Measurements from ENCODE around the gene C19orf53. TPM values are rescaled to one million over a fixed set of nuclear protein-coding genes. Genes with fewer than 3 reads are reported as not detected.
A peak's percentile ranks its signal among the peaks of the same experiment; 100 is the strongest.
"Not testable (repeated sequence)": the region's sequence is repeated elsewhere in the genome, so short reads cannot be mapped to it uniquely, and the experiment has no call there.

C19orf53 gene
- 200 and 202 TPM in 2 replicates for total RNA-seq

DNA sequence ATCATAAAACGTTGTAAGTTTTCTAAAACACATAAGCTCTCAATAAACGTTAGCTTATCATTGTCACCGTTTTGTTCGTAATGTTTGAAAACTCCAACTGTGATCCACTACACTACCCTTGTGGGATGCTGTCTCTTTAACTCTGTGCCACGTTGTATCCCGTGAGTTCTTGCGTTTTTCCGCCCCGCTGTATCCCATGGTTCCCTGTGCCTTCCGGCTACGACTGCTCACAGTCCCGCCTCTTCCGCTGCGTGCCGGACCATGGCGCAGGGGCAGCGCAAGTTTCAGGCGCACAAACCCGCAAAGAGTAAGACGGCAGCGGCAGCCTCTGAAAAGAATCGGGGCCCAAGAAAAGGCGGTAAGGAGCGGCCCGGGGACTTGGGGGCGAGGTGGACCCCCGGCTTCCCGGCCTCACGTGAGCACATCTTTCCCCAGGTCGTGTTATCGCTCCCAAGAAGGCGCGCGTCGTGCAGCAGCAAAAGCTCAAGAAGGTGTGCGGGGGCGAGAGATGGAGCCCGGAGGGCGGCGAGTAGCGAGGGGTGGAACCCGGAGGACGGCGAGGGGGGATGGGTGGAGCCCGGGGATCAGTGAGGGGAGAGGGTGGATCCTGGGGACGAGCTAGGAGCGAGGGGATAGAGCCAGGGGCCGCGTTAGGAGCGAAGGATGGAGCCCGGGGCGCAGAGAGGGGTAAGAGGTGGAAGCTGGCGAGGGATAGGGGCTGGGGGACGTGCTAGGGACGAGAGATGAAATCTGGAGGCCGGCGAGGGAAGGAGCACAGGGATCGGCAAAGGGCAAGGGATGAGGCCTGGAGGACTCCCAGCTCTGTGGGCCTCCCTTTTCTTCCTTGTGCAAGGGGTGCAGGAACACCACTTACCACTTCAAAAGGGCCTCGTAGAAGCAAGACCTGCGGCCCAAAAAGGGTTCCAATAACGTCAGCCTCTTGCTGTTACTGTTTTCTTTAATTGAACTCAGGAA is at the start of gene C19orf53:
C19orf53 (plus strand) TSS at position 240 of the 975 bp plus-strand sequence; CDS start at position 262, 22 bp downstream.
- DNase-seq (ENCODE audit: extremely low read depth, low read depth, low spot score): peak; percentile 67

DNA sequence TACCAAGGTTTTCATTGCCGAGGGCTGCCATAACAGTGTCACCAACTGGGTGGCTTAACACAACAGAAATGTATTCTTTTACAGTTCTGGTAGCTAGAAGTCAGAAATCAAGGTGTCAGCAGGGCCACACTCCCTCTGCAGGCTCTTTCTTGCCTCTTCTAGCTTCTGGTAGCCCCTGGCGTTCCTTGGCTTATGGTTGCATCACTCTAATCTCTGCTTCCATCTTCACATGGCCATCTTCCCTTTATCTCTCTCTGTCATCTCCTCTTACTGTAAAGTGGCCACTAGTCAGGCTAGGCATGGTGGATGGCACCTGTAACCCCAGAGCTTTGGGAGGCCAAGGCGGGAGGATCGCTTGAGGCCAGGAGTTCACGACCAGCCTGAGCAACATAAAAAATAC is 47.9 kb upstream of the C19orf53 start:
- no peak for DNase-seq (ENCODE audit: extremely low read depth, low read depth, low spot score)

DNA sequence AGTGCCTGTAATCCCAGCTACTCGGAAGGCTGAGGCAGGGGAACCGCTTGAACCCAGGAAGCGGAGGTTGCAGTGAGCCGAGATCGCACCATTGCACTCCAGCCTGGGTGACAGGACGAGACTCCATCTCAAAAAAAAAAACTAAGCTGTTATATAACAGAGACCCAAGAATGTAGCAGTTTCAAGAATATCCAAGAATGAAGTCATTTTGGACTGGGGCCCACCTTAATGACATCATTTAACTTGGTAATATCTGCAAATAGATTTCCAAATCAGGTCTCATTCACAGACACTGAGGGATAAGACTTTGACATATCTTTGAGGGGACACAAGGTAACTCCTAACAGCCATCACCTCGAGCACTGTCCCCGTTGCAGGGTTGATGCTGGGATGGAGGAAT is 46.5 kb upstream of the C19orf53 start:
- DNase-seq (ENCODE audit: extremely low read depth, low read depth, low spot score): no peak

DNA sequence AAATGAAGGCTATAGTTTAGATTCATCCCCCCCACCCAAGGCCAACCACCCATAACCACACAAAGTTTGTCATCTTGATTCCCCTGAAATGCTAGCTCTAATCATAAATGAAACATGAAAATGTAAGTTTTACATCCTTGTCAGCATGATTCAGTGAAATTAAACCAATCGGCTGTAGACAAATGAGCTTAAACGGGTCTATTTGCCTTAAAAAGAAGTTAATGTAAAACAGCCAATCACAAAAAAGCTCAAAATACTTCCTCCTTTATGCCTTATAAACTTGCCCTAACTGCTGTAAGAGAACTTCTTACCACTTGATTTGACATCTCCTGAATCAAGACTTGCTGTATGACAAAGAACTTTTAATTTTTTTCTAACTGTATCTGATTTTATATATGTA is 44.4 kb upstream of the C19orf53 start:
- no peak for DNase-seq (ENCODE audit: extremely low read depth, low read depth, low spot score)

DNA sequence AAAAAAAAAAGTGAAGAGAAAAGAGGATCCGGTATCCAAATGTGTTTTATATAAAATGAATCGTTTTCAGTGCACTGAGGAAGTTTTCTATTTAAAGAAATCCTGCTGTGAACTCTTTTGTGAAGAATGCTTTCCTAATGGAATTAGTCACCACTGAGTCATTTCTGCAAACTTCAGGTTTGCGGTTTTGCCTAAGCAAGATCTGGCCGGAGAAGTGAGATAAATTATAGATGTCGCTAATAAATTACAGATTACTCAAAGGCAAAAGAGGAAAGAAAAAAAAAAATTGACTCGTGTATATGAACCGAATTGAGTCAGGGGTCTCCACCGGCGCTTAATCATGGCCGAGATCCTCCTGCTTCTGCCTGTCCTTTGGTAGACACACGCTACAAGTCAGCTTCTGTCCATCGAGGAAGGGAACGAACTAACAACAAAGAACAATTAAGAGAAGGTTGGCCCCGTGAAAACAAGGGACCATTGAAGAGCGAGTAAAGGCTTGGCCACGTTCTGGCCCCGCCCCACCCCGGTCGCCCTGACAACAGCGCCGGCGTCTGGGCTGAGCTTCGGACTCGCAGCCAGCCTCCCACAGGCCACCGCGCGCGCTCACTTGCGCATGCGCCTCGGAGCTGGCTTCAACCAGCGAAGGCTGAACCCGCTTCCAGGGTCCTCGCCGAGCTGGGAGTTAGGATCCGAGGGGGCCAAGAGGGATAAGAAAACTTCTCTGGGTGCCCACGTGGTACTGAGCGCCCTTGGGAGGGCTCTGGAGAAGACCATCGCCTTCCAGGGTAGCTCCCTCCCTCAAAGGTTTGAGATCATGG is 42.9 kb upstream of the C19orf53 start:
- DNase-seq (ENCODE audit: extremely low read depth, low read depth, low spot score): peak; percentile 89

DNA sequence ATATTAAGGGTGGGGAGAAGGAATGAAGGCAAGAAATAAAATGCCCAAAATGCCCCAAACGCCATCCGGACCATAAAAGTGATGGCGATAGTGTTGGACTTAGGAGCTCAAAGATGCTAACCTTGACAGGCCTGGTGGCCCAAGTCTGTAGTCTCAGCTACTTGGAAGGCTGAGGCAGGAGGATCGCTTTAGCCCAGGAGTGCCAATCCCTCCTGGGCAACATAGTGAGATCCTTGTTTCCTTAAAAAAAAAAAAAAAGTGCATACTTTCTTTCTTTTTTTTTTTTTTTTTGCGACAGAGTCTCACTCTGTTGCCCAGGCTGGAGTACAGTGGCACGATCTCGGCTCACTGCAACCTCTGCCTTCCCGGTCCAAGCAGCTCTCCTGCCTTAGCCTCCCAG is 41.9 kb upstream of the C19orf53 start:
- DNase-seq (ENCODE audit: extremely low read depth, low read depth, low spot score): no peak

DNA sequence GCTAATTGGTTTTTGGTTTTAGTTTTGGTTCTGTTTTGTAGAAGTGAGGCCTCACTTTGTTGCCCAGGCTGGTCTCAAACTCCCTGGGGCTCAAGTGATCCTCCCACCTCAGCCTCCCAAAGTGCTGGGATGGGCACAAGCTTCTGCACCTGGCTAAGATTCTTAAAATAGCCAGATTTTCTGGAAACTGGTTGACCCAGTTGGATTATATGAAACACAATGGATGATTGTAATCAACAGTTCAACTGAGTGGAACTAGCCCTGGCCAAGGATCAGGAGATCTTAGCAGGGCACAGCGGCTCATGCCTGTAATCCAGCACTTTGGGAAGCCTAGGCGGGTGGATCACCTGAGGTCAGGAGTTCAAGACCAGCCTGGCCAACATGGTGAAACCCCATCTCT is 39.5 kb upstream of the C19orf53 start:
- no peak for DNase-seq (ENCODE audit: extremely low read depth, low read depth, low spot score)

DNA sequence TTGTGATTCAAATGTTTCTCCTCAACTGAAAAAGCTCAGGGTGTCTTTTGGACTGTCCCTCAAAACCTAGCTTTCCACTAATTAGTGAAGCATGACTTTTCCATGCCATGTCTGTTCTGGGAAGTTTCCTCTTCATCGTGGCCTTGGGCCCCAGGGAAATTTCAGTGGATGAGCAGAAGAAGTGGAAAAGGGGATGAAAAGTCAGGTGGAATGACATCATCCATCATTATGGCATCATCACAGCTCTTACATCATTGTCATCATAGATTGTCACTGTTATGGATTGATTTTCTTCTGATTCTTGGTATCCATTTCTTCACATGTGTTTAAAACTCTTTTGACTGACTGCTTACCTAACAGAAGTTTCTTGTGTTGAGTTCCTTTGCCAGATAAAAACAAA is 36.2 kb upstream of the C19orf53 start:
- no peak for DNase-seq (ENCODE audit: extremely low read depth, low read depth, low spot score)

DNA sequence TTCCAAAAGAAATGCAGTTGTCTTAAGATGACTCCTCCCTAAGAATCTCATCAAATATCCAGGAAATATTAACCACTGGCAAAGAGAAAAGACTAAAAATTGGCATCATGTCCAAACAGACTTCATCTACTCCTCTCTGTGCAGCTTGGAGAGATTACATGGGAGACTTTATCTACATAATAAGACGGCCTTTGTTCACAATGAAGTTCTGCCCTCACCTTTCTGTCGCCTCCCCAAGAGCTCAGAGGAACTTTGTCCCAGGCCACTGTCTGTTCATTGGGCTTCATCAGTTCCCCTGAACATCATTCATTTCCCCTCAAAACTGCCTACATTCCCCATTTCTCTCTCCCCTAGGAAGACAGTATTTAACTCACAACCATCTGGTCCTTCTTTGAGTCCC is 32.4 kb upstream of the C19orf53 start:
- DNase-seq (ENCODE audit: extremely low read depth, low read depth, low spot score): no peak

DNA sequence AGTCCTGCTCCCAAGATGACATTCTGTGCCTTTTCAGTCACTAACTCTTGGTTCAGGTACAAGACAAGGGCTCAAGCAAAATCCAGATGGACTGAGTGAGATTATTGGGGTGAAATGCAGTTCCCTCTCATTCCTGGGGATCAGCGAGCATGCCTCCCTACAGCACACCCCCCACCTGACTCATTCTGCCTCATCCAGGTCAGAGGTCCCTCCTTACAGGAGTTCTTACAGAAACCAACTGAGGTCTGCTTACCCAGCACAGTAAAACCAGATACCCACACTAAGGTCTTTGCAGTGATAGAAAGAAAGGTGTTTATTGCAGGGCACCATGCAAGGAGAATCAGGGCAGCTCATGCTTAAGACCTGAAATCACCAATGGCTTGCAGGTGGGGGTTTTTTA is 31.5 kb upstream of the C19orf53 start:
- DNase-seq (ENCODE audit: extremely low read depth, low read depth, low spot score): no peak

DNA sequence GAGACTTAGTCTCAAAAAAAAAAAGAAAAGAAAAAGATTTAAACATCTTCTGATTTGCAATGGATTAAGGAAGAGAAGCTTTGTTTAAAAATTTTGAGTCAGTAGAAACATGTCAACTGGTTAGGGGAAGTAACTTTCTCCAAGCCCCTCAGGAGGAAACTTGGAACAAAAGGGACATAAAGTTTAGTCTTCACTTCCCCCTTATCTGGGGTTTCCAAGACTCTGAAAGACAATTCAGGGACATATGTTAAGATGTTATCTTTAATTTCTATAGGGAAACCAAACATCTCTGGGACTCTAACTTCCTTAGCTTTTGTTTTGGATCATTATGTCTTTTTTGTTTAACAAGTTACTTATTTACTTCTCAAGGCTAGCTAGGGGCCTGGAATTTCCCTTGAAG is 30.1 kb upstream of the C19orf53 start:
- DNase-seq (ENCODE audit: extremely low read depth, low read depth, low spot score): no peak

DNA sequence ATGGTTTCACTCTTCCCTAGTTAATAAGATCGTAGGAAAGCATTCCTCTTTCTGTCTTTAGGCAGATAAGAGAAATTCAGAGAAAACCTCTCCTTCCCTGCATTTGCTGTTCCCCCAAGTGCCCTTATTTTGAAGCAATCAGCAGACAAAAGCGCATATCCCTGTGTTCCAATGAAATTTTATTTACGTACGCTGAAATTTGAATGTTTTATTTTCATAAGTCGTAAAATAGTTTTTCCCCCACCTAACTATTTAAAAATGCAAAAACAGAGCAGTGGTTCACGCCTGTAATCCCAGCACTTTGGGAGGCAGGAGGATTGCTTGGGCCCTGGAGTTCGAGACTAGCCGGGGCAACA is 27.2 kb upstream of the C19orf53 start:
- no peak for DNase-seq (ENCODE audit: extremely low read depth, low read depth, low spot score)

DNA sequence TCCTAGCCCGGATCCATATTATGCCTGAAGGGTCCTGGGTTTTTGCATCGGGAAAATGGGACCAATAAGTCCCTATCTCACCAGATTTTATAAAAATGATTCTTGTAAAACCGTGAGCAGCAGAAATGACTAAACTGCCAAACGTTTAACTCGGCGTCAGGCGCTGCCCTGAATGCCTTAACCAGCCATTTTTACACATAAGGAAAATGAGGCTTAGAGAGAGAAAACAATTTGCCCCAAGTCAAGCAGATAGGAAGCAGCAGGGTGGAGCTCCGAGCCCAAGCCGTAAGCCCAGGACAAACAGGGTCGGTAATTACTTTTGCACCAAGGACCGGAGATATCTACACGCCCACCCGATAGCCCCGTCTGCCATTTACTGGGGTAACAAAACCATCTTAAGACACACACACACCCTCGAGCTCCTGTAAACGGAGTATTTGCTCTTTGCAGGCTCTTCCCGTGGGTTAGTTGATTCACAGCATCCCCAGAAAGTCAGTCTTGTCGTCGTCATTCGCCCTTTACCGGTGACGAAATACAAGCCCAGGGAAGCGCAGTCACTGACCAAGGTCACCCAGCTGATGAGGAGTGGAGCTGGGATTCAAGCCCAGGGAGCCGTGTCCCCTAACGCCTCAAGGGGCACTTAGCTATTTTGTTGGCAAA is 26.0 kb upstream of the C19orf53 start:
- no peak for DNase-seq (ENCODE audit: extremely low read depth, low read depth, low spot score)

DNA sequence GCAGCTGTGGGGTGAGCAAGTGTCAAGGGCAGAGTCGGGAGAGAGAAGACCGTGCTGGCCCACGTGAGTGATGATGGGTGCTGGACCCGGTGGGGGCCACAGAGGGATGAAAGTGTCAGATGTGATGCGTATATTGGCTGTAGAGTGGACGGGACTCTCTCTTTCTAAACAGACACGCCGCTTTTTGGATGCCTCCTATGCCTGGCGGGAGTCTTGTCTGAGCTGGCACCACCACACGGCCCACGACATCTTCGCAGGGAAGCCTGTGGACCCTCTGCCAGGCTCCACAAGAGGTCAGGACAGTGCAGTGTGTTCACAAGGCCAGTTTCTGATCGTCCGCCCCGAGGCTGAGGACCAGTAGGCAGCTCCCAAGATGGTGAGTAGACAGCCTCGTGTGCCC is 22.8 kb upstream of the C19orf53 start:
- DNase-seq (ENCODE audit: extremely low read depth, low read depth, low spot score): no peak

DNA sequence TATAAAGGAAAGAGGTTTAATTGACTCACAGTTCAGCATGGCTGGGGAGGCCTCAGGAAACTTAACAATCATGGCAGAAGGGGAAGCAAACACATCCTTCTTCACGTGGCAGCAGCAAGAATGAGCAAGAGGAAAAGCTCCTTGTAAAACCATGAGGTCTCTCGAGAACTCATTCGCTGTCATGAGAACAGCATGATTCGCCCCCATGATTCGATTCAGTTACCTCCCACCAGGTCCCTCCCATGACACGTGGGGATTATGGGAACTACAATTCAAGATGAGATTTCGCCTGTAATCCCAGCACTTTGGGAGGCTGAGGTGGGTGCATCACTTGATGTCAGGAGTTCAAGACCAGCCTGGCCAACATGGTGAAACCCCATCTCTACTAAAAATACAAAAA is 20.6 kb upstream of the C19orf53 start:
- DNase-seq (ENCODE audit: extremely low read depth, low read depth, low spot score): not testable (repeated sequence)

DNA sequence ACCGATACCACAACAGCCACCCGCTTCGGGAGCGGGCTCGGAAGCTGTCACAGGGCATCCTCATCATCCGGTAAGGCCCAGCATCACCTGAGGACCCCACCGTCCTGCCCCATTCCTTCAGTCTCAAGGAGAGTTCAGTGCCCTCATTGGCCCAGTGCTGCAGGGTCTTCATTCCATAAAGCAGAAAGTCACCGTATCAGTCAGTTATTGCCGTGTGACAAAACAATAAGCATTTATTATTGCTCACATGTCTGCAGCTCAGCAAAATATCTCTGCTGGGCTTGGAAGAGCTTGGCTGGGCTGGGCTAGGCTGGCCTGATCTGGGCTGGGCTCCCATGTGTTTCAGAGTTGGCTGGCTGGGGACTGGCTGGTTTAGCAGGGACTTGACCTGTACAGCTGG is 18.0 kb upstream of the C19orf53 start:
- DNase-seq (ENCODE audit: extremely low read depth, low read depth, low spot score): no peak

DNA sequence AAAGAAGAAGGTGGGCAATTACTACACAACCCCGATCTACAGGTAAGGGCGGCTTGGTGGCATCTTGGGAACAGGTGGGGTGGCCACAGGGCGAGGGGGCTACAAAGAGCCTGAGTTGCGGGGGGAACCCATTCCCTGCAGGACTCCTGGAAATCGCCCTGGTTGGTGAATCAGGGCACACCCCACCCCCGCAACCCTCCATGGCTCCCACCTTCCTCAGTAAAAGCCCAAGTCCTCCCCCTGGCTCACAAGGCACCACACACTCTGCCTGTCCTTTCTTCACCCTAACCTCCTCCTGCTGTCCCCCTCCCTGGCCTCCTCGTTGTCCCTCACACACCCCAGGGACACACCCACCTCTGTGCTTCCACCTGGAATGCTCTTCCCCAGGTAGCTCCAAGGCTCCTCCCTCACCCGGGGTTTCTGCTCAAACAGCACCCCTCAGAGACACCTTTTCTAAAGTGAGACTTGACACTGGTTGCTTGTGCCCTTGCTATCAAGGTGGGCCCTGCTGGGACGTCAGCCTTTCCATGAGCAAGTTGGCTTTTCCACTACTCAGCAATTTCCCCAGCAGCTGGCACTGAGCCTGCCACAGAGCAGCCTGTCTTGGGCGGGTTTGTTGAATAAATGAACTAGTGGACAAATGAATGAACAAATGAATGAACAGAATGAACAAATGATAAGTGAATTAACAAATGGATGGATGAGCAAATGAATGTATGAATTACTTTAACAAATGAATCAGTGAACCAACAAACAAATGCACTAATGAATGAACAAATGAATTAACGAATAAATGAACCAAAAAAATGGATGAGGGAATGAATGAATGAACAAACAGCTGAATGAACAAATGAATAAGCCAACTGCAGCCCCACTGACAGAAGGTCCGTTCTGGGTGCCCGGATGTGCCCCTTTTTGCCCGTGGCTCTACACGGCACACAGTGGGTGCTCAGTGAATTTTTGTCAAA is 16.2 kb upstream of the C19orf53 start:
- no peak for DNase-seq (ENCODE audit: extremely low read depth, low read depth, low spot score)

DNA sequence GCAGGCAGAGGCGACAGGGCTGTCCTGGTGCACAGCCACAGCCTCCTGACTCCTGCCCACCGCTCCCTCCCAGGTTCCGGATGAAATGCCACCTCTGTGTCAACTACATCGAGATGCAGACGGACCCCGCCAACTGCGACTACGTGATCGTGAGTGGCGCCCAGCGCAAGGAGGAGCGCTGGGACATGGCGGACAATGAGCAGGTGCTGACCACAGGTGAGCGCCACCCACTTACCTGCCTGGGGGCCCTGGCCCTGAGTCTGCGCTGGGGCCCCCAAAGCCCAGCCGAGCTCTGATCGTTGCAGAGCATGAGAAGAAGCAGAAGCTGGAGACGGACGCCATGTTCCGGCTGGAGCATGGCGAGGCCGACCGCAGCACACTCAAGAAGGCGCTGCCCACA is 15.5 kb upstream of the C19orf53 start:
- DNase-seq (ENCODE audit: extremely low read depth, low read depth, low spot score): no peak

DNA sequence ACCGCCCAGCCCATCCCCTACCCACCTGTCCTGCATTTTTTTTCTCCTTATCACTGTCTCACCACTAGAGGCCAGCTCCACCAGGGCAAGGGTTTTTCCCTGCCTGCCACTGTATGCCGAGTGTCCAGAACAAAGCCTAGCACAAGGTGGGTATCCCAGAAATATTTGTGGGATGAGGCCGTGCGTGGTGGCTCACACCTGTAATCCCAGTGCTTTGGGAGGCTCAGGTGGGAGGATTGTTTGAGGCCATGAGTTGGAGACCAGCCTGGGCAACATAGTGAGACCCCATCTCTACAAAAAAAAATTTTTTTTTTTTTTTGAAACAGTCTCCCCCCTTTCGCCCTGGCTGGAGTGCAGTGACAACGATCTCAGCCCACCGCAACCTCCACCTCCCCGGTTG is 12.8 kb upstream of the C19orf53 start:
- DNase-seq (ENCODE audit: extremely low read depth, low read depth, low spot score): no peak

DNA sequence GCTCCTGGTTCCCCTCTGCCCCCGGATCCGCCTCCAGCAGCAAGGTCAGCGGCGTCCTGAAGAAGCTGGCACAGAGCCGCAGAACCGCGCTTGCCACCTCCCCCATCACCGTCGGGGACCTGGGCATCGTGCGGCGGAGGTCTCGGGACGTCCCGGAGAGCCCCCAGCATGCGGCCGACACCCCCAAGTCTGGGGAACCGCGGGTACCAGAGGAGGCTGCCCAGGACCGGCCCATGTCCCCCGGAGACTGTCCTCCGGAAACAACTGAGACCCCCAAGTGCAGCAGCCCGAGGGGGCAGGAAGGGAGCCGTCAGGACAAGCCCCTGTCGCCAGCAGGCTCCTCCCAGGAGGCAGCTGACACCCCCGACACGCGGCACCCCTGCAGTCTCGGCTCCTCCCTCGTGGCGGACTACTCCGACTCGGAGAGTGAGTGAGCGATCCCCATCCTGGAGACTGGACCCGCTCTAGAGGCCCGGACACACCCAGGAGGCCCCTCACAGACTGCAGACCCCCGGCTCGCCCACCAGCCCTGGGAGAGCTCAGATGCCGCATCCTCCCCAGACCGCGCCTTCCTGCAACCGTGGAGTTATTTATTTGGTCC is 11.5 kb upstream of the C19orf53 start:
- no peak for DNase-seq (ENCODE audit: extremely low read depth, low read depth, low spot score)
